ENCODE measurements around the gene CIT. TPM values are rescaled to one million over a fixed set of nuclear protein-coding genes. Genes with fewer than 3 reads are reported as not detected.
A peak's percentile ranks its signal among the peaks of the same experiment; 100 is the strongest.

CIT gene
- total RNA-seq, 4 donors from 2014 or later = 5.1 to 14.0 (median 8.5) TPM

- no peak for DNase-seq (ENCODE audit: low spot score in 2 of 2)
- intact Hi-C loops (cut with DNase I; ENCODE audit: low total_unique reads) = no loop called here
- TF ChIP-seq POLR2A (IDR thresholded peaks at IDR 0.05) = no peak
- no peak for TF ChIP-seq CTCF (IDR thresholded peaks at IDR 0.05)
- 68 to 69% methylated on average over 2 of the region's 2 CpGs for WGBS, 2 donors
- no peak overlapping the region for H3K4me3 ChIP-seq (ENCODE audit: low read depth, poor library complexity, severe bottlenecking)
Observed at GRCh38 chr12:119666226-119666795, 210.8 kb downstream of the CIT start.

- 82 to 87% methylated on average over 4 of the region's 4 CpGs for WGBS, 2 donors
- no peak overlapping the region for H3K4me3 ChIP-seq (ENCODE audit: low read depth, poor library complexity, severe bottlenecking)
- peak in 1 of 2 donors; percentile 80 for DNase-seq (ENCODE audit: low spot score in 2 of 2)
- intact Hi-C loops (cut with DNase I; ENCODE audit: low total_unique reads) = no loop called here
- TF ChIP-seq CTCF (IDR thresholded peaks at IDR 0.05) = no peak
- TF ChIP-seq POLR2A (IDR thresholded peaks at IDR 0.05) = no peak
Observed at GRCh38 chr12:119665164-119665929, 211.8 kb downstream of the CIT start.

- no peak for DNase-seq (ENCODE audit: low spot score in 2 of 2)
- no peak overlapping the region for H3K4me3 ChIP-seq (ENCODE audit: low read depth, poor library complexity, severe bottlenecking)
- WGBS, 2 donors = 85 to 88% methylated on average over 1 of the region's 1 CpG
- intact Hi-C loops (cut with DNase I; ENCODE audit: low total_unique reads) = no loop called here
- TF ChIP-seq POLR2A (IDR thresholded peaks at IDR 0.05) (no peak), CTCF (IDR thresholded peaks at IDR 0.05) (no peak)
Observed at GRCh38 chr12:119664642-119665041, 212.5 kb downstream of the CIT start.

GRCh38 chr12:119661882-119662281 lies 215.2 kb downstream of the CIT start:
- DNase-seq (ENCODE audit: low spot score in 2 of 2) = no peak
- TF ChIP-seq CTCF (IDR thresholded peaks at IDR 0.05) (no peak), POLR2A (IDR thresholded peaks at IDR 0.05) (no peak)
- no peak overlapping the region for H3K4me3 ChIP-seq (ENCODE audit: low read depth, poor library complexity, severe bottlenecking)
- intact Hi-C loops (cut with DNase I; ENCODE audit: low total_unique reads) = no loop called here
- WGBS, 2 donors = 59 to 61% methylated on average over 4 of the region's 4 CpGs

DNA sequence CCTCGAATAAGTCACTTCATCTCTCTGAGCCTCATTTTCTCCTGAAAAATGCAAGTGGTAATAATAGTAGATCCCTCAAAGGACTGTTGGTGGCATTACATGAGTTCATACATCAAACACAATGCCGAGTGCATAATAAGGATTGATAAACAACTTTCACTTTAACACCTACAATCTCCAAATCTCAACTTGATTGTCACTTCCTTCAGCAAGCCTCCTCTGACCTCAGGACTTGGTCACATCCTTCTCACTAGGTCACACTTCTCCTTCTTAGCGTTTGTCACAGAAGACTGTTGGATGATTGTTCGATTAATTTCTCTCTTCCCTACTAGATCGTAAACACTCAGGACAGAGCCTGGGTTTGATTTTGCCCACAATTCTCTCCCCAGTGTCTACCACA lies 217.0 kb downstream of the CIT start:
- TF ChIP-seq CTCF (IDR thresholded peaks at IDR 0.05) (no peak), POLR2A (IDR thresholded peaks at IDR 0.05) (no peak)
- 68 to 76% methylated on average over 5 of the region's 5 CpGs for WGBS, 2 donors
- DNase-seq (ENCODE audit: low spot score in 2 of 2) = no peak
- intact Hi-C loops (cut with DNase I; ENCODE audit: low total_unique reads) = no loop called here
- no peak overlapping the region for H3K4me3 ChIP-seq (ENCODE audit: low read depth, poor library complexity, severe bottlenecking)

All from lower leg skin (tissue), 4 donors.